ENCODE measurements around the gene WDR76.
A peak's percentile ranks its signal among the peaks of the same experiment; 100 is the strongest.

The WDR76 gene

GRCh38 chr15:43900996-43901395 lies 74.2 kb downstream of the WDR76 start:
- no peak overlapping the region for H2BK12ac ChIP-seq (ENCODE audit: low read length in 2 of 2)
- no peak overlapping the region for H2AK5ac ChIP-seq (ENCODE audit: low read length, severe bottlenecking)
- no peak overlapping the region for H3K18ac ChIP-seq (ENCODE audit: low read depth in 1 of 2, low read length in 2 of 2)
- DNase-seq: no peak
- H3K79me1 ChIP-seq (replicated peaks; ENCODE audit: low read length, poor library complexity, severe bottlenecking): no peaks in the 10 kb centered on the region
- H3K27ac ChIP-seq (ENCODE audit: low read length, poor library complexity, severe bottlenecking): no peak overlapping the region
- no peak overlapping the region for H3K14ac ChIP-seq (ENCODE audit: low read length in 2 of 2)
- peaks cover 6 to 28% of the 10 kb centered on the region in 2 experiments for H3K36me3 ChIP-seq (ENCODE audit: control insufficient read depth in 1 of 2, insufficient read depth in 2 of 2, low read depth in 1 of 2, low read length in 2 of 2)
- H4K8ac ChIP-seq (ENCODE audit: low read length): no peak overlapping the region
- no peak overlapping the region for H2BK120ac ChIP-seq (ENCODE audit: low read depth, low read length)
- H2AFZ ChIP-seq (ENCODE audit: low read depth, low read length): no peak overlapping the region
- 100% methylated on average over 1 of the region's 1 CpG for WGBS
- no peaks in the 10 kb centered on the region for H3K9me3 ChIP-seq (ENCODE audit: control insufficient read depth, low read length)
- no peak overlapping the region for H2BK5ac ChIP-seq (ENCODE audit: low read depth, low read length, poor library complexity, severe bottlenecking)
- no peak overlapping the region for H3K4me2 ChIP-seq (ENCODE audit: low read length, poor library complexity, severe bottlenecking)
- H3K4me1 ChIP-seq (ENCODE audit: control insufficient read depth, insufficient read depth, low read depth, low read length): peaks cover 2% of the 10 kb centered on the region
- H3K23ac ChIP-seq (ENCODE audit: low read length in 2 of 2): no peak overlapping the region
- no peak overlapping the region for H2BK15ac ChIP-seq (ENCODE audit: low read depth, poor library complexity, severe bottlenecking)
- H4K91ac ChIP-seq (ENCODE audit: low read length): no peak overlapping the region
- no peak overlapping the region for H3K4me3 ChIP-seq (ENCODE audit: insufficient read depth in 1 of 2, low read depth in 1 of 2, low read length in 2 of 2)
- no peaks in the 10 kb centered on the region for H3K27me3 ChIP-seq (ENCODE audit: control insufficient read depth in 1 of 2, insufficient read depth in 1 of 2, low read length in 2 of 2)
- no peak overlapping the region for H3K9ac ChIP-seq (ENCODE audit: low read length)
- H3K4ac ChIP-seq (ENCODE audit: low read depth in 1 of 2, low read length in 2 of 2): no peak overlapping the region

GRCh38 chr15:43901495-43901894 lies 74.7 kb downstream of the WDR76 start:
- H3K27ac ChIP-seq (ENCODE audit: low read length, poor library complexity, severe bottlenecking): no peak overlapping the region
- no peak overlapping the region for H4K91ac ChIP-seq (ENCODE audit: low read length)
- H2BK5ac ChIP-seq (ENCODE audit: low read depth, low read length, poor library complexity, severe bottlenecking): no peak overlapping the region
- no peak overlapping the region for H3K9ac ChIP-seq (ENCODE audit: low read length)
- WGBS: 74% methylated on average over 8 of the region's 10 CpGs
- H2AFZ ChIP-seq (ENCODE audit: low read depth, low read length): no peak overlapping the region
- no peak overlapping the region for H3K4me2 ChIP-seq (ENCODE audit: low read length, poor library complexity, severe bottlenecking)
- no peak overlapping the region for H2AK5ac ChIP-seq (ENCODE audit: low read length, severe bottlenecking)
- no peaks in the 10 kb centered on the region for H3K27me3 ChIP-seq (ENCODE audit: control insufficient read depth in 1 of 2, insufficient read depth in 1 of 2, low read length in 2 of 2)
- H3K18ac ChIP-seq (ENCODE audit: low read depth in 1 of 2, low read length in 2 of 2): no peak overlapping the region
- no peak overlapping the region for H3K23ac ChIP-seq (ENCODE audit: low read length in 2 of 2)
- no peaks in the 10 kb centered on the region for H3K79me1 ChIP-seq (replicated peaks; ENCODE audit: low read length, poor library complexity, severe bottlenecking)
- no peak overlapping the region for H3K4ac ChIP-seq (ENCODE audit: low read depth in 1 of 2, low read length in 2 of 2)
- H3K4me3 ChIP-seq (ENCODE audit: insufficient read depth in 1 of 2, low read depth in 1 of 2, low read length in 2 of 2): no peak overlapping the region
- H2BK12ac ChIP-seq (ENCODE audit: low read length in 2 of 2): no peak overlapping the region
- H3K36me3 ChIP-seq (ENCODE audit: control insufficient read depth in 1 of 2, insufficient read depth in 2 of 2, low read depth in 1 of 2, low read length in 2 of 2): peaks cover 8 to 28% of the 10 kb centered on the region in 2 experiments
- peaks cover 2% of the 10 kb centered on the region for H3K4me1 ChIP-seq (ENCODE audit: control insufficient read depth, insufficient read depth, low read depth, low read length)
- no peak overlapping the region for H2BK15ac ChIP-seq (ENCODE audit: low read depth, poor library complexity, severe bottlenecking)
- H3K14ac ChIP-seq (ENCODE audit: low read length in 2 of 2): no peak overlapping the region
- H2BK120ac ChIP-seq (ENCODE audit: low read depth, low read length): no peak overlapping the region
- H4K8ac ChIP-seq (ENCODE audit: low read length): no peak overlapping the region
- no peaks in the 10 kb centered on the region for H3K9me3 ChIP-seq (ENCODE audit: control insufficient read depth, low read length)
- no peak for DNase-seq

- H3K14ac ChIP-seq (ENCODE audit: low read length in 2 of 2): no peak overlapping the region
- H3K4me3 ChIP-seq (ENCODE audit: insufficient read depth in 1 of 2, low read depth in 1 of 2, low read length in 2 of 2): no peak overlapping the region
- no peak overlapping the region for H3K4ac ChIP-seq (ENCODE audit: low read depth in 1 of 2, low read length in 2 of 2)
- H4K91ac ChIP-seq (ENCODE audit: low read length): no peak overlapping the region
- no peak overlapping the region for H3K27ac ChIP-seq (ENCODE audit: low read length, poor library complexity, severe bottlenecking)
- no peaks in the 10 kb centered on the region for H3K27me3 ChIP-seq (ENCODE audit: control insufficient read depth in 1 of 2, insufficient read depth in 1 of 2, low read length in 2 of 2)
- no peak overlapping the region for H2BK120ac ChIP-seq (ENCODE audit: low read depth, low read length)
- peaks cover 8 to 21% of the 10 kb centered on the region in 2 experiments for H3K36me3 ChIP-seq (ENCODE audit: control insufficient read depth in 1 of 2, insufficient read depth in 2 of 2, low read depth in 1 of 2, low read length in 2 of 2)
- no peaks in the 10 kb centered on the region for H3K9me3 ChIP-seq (ENCODE audit: control insufficient read depth, low read length)
- H3K23ac ChIP-seq (ENCODE audit: low read length in 2 of 2): no peak overlapping the region
- WGBS: 20% methylated on average over 8 of the region's 8 CpGs
- no peak overlapping the region for H2BK12ac ChIP-seq (ENCODE audit: low read length in 2 of 2)
- H3K4me1 ChIP-seq (ENCODE audit: control insufficient read depth, insufficient read depth, low read depth, low read length): peaks cover 2% of the 10 kb centered on the region
- H3K18ac ChIP-seq (ENCODE audit: low read depth in 1 of 2, low read length in 2 of 2): no peak overlapping the region
- H3K79me1 ChIP-seq (replicated peaks; ENCODE audit: low read length, poor library complexity, severe bottlenecking): no peaks in the 10 kb centered on the region
- H2BK5ac ChIP-seq (ENCODE audit: low read depth, low read length, poor library complexity, severe bottlenecking): no peak overlapping the region
- no peak overlapping the region for H4K8ac ChIP-seq (ENCODE audit: low read length)
- H2AFZ ChIP-seq (ENCODE audit: low read depth, low read length): no peak overlapping the region
- peak overlapping the region; percentile 46 for H3K9ac ChIP-seq (ENCODE audit: low read length)
- DNase-seq: peak; percentile 73
- no peak overlapping the region for H2AK5ac ChIP-seq (ENCODE audit: low read length, severe bottlenecking)
- no peak overlapping the region for H2BK15ac ChIP-seq (ENCODE audit: low read depth, poor library complexity, severe bottlenecking)
- H3K4me2 ChIP-seq (ENCODE audit: low read length, poor library complexity, severe bottlenecking): no peak overlapping the region
These were observed 77.1 kb downstream of the WDR76 start for GRCh38 chr15:43903864-43904290.

- Histone ChIP-seq H3K9me3 (ENCODE audit: control insufficient read depth, low read length) (no peaks in the 10 kb centered on the region), H3K27me3 (ENCODE audit: control insufficient read depth in 1 of 2, insufficient read depth in 1 of 2, low read length in 2 of 2) (no peaks in the 10 kb centered on the region), H2BK15ac (ENCODE audit: low read depth, poor library complexity, severe bottlenecking) (no peak overlapping the region), H3K4me1 (ENCODE audit: control insufficient read depth, insufficient read depth, low read depth, low read length) (no peaks in the 10 kb centered on the region), H3K4me3 (ENCODE audit: insufficient read depth in 1 of 2, low read depth in 1 of 2, low read length in 2 of 2) (no peak overlapping the region), H3K27ac (ENCODE audit: low read length, poor library complexity, severe bottlenecking) (no peak overlapping the region), H3K4me2 (ENCODE audit: low read length, poor library complexity, severe bottlenecking) (no peak overlapping the region), H2BK120ac (ENCODE audit: low read depth, low read length) (no peak overlapping the region), H4K91ac (ENCODE audit: low read length) (no peak overlapping the region), H2AFZ (ENCODE audit: low read depth, low read length) (no peak overlapping the region), H2BK12ac (ENCODE audit: low read length in 2 of 2) (no peak overlapping the region), H3K9ac (ENCODE audit: low read length) (no peak overlapping the region), H3K79me1 (replicated peaks; ENCODE audit: low read length, poor library complexity, severe bottlenecking) (no peaks in the 10 kb centered on the region), H3K36me3 (ENCODE audit: control insufficient read depth in 1 of 2, insufficient read depth in 2 of 2, low read depth in 1 of 2, low read length in 2 of 2) (peaks cover 8 to 15% of the 10 kb centered on the region in 2 experiments), H2BK5ac (ENCODE audit: low read depth, low read length, poor library complexity, severe bottlenecking) (no peak overlapping the region), H3K23ac (ENCODE audit: low read length in 2 of 2) (no peak overlapping the region), H4K8ac (ENCODE audit: low read length) (no peak overlapping the region), H3K4ac (ENCODE audit: low read depth in 1 of 2, low read length in 2 of 2) (no peak overlapping the region), H3K18ac (ENCODE audit: low read depth in 1 of 2, low read length in 2 of 2) (no peak overlapping the region), H3K14ac (ENCODE audit: low read length in 2 of 2) (no peak overlapping the region), H2AK5ac (ENCODE audit: low read length, severe bottlenecking) (no peak overlapping the region)
- no peak for DNase-seq
- 96% methylated on average over 6 of the region's 7 CpGs for WGBS
These were observed 79.0 kb downstream of the WDR76 start for GRCh38 chr15:43905755-43906154.
